Calu3 (cell line): ENCODE data around the gene MUCL1. TPM values are rescaled to one million over a fixed set of nuclear protein-coding genes. Genes with fewer than 3 reads are reported as not detected.

Source experiments
- BruUV-seq: library from RNA; stranded (reverse); fragments of 400-500 nt; replicated peaks from 2 replicates; lab custom pipeline; 2021; lab: Mats Ljungman, UMichigan
- CTCF ChIA-PET: fragments of 300-600 bp; sonication (Branson Sonifier 250); formaldehyde crosslinking; loops from one replicate; lab custom pipeline; 2022; ENCODE audit warnings: antibody characterized with exemption; lab: Charles Lee
- DNase-seq: peaks from one replicate; pipeline ENCODE4 v3.0.0; 2022
- H3K27ac Mint-ChIP-seq: one replicate; pipeline ENCODE4 v1.8.0; 2022; ENCODE audit warnings: mixed read lengths; ENCODE audit not compliant: unreplicated experiment
- H3K27me3 Mint-ChIP-seq: one replicate; pipeline ENCODE4 v1.8.0; 2022; ENCODE audit warnings: mixed read lengths; ENCODE audit not compliant: unreplicated experiment
- H3K36me3 Mint-ChIP-seq: one replicate; pipeline ENCODE4 v1.8.0; 2022; ENCODE audit warnings: mild to moderate bottlenecking, moderate library complexity, mixed read lengths; ENCODE audit not compliant: insufficient read depth, unreplicated experiment
- H3K4me1 Mint-ChIP-seq: one replicate; pipeline ENCODE4 v1.8.0; 2022; ENCODE audit warnings: mild to moderate bottlenecking, low read depth, mixed read lengths; ENCODE audit not compliant: unreplicated experiment
- H3K4me3 Mint-ChIP-seq: one replicate; pipeline ENCODE4 v1.8.0; 2022; ENCODE audit warnings: mild to moderate bottlenecking, low read depth, moderate library complexity, mixed read lengths; ENCODE audit not compliant: unreplicated experiment
- H3K9me3 Mint-ChIP-seq: one replicate; pipeline ENCODE4 v1.8.0; 2022; ENCODE audit warnings: low read depth, mixed read lengths; ENCODE audit not compliant: unreplicated experiment
- intact Hi-C: fragments of 100-400 bp; cut with micrococcal nuclease; formaldehyde crosslinking; loops from one replicate; pipeline ENCODE4 v1.10.0; 2022; ENCODE audit not compliant: unreplicated experiment
- total RNA-seq: library from RNA; stranded (reverse); gene quantifications from 2 replicates; pipeline ENCODE4 v1.2.3, GENCODE V29; 2022
- TF ChIP-seq, protein P1 (sequence below): fragments of 200-600 bp; IDR thresholded peaks from one replicate; pipeline ENCODE4 v1.8.0; 2022; ENCODE audit warnings: antibody characterized with exemption; ENCODE audit not compliant: unreplicated experiment

Gene MUCL1
- total RNA-seq, 1 experiment from 2014 or later = not detected

DNA sequence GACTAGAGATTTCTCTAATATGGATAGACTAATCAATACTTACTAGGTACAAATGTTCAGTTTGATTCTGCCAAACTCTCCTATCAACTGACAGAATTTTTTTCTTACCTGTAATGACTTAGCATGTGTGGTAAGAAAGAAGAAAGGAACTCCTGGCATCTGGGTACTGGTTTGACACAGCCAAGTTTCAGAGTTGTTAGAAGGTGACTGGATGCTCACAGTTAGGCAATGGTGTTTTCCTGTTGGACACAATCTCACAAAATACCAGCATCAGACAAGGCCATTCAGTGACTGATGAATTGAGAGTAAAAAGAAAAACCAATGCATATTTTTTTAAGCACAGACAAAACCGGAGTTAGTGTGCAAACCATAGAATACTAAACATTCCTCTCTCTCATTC, 4.2 kb downstream of the MUCL1 start:
- CTCF ChIA-PET = no interaction called here
- peaks cover 3% of the 10 kb centered on the region for H3K9me3 Mint-ChIP-seq
- no TSS peak for BruUV-seq
- no peaks in the 10 kb centered on the region for H3K36me3 Mint-ChIP-seq
- intact Hi-C loops = no loop called here
- no peak overlapping the region for H3K4me3 Mint-ChIP-seq
- H3K27ac Mint-ChIP-seq = no peak overlapping the region
- TF ChIP-seq, protein P1, sequence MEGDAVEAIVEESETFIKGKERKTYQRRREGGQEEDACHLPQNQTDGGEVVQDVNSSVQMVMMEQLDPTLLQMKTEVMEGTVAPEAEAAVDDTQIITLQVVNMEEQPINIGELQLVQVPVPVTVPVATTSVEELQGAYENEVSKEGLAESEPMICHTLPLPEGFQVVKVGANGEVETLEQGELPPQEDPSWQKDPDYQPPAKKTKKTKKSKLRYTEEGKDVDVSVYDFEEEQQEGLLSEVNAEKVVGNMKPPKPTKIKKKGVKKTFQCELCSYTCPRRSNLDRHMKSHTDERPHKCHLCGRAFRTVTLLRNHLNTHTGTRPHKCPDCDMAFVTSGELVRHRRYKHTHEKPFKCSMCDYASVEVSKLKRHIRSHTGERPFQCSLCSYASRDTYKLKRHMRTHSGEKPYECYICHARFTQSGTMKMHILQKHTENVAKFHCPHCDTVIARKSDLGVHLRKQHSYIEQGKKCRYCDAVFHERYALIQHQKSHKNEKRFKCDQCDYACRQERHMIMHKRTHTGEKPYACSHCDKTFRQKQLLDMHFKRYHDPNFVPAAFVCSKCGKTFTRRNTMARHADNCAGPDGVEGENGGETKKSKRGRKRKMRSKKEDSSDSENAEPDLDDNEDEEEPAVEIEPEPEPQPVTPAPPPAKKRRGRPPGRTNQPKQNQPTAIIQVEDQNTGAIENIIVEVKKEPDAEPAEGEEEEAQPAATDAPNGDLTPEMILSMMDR = no peak
- no peaks in the 10 kb centered on the region for H3K4me1 Mint-ChIP-seq
- DNase-seq = no peak
- H3K27me3 Mint-ChIP-seq = peaks cover 71% of the 10 kb centered on the region

DNA sequence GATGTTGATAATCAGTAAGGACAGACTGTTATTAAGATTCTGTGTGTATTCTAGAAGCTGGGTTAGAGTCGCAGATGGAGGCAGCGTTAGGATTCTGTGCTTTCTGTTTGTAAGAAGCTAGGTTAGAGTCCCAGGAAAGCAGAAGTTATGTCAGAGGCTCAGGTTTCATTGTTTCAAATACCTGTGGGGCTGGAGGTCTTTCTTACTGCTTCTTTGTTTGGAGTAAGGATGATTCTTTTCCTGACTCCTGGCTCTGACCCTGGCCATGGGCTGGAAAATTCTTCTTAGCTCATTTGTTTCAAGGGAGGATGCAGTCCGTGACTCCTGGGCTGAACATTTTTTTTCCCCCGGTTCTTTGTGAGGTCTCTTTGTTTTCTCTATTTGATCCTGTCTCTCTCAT, 5.2 kb downstream of the MUCL1 start:
- H3K27ac Mint-ChIP-seq = no peak overlapping the region
- DNase-seq = no peak
- peaks cover 3% of the 10 kb centered on the region for H3K9me3 Mint-ChIP-seq
- TF ChIP-seq, protein P1 = no peak
- CTCF ChIA-PET = interaction anchor here (0.6 kb wide), 1 partner anchor 54 kb away, joined by 4 read pairs; no protein-coding TSS in a partner anchor
- no peak overlapping the region for H3K4me3 Mint-ChIP-seq
- intact Hi-C loops = no loop called here
- no TSS peak for BruUV-seq
- no peaks in the 10 kb centered on the region for H3K4me1 Mint-ChIP-seq
- H3K27me3 Mint-ChIP-seq = peaks cover 61% of the 10 kb centered on the region
- no peaks in the 10 kb centered on the region for H3K36me3 Mint-ChIP-seq

DNA sequence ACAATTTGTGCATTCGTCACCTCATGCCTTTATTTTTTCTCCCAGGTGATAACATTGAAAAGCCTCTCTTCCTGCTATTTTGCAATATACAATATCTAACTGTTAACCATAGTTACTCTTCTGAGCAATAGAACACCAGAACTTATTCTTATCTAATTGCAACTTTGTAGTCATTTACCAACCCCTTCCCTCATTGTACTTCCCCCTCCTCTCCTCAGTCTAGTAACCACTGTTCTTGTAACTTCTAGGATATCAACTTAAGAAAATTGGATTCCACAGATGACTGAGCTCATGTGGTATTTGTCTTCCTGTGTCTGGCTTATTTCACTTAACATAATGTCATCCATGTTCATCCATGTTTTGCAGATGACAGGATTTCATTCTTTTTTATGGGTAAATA, 7.6 kb downstream of the MUCL1 start:
- Mint-ChIP-seq H3K36me3 (no peaks in the 10 kb centered on the region), H3K27ac (no peak overlapping the region), H3K4me3 (no peak overlapping the region), H3K4me1 (no peaks in the 10 kb centered on the region), H3K9me3 (peaks cover 3% of the 10 kb centered on the region), H3K27me3 (peaks cover 37% of the 10 kb centered on the region)
- TF ChIP-seq, protein P1 = no peak
- CTCF ChIA-PET = no interaction called here
- no peak for DNase-seq
- intact Hi-C loops = no loop called here
- BruUV-seq = no TSS peak

DNA sequence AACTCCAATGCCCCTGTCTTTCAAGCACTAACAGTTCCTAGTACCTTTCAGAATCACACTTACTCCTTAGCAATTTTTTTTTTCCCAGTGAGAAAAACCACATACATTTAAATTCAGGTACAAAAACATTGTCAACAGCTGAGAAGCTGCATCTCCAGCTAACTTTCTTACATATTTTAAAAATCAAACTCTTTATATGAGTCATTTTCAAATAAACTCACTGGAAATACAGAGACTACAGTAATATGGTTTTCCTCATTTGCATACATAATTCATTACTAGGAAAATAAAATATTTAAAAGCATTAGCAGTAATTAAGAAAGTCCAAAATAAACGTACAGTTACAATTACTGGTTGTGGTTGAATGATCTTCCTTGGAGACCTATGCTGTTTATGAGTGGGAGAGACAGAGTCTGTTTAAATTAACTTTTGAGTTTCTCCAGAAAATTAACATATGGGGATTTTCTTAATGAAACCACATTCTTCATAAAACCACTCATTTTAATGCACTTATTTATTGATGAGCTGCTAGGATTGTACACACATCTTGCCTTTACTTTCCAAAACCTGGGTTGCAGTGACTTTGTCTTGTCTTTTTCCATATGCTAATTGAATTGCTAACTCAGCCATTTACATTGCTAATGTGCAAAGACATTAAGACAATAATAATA, 9.8 kb downstream of the MUCL1 start:
- H3K27me3 Mint-ChIP-seq = peaks cover 15% of the 10 kb centered on the region
- intact Hi-C loops = no loop called here
- H3K4me1 Mint-ChIP-seq = no peaks in the 10 kb centered on the region
- TF ChIP-seq, protein P1 = no peak
- no peak overlapping the region for H3K4me3 Mint-ChIP-seq
- no peak overlapping the region for H3K27ac Mint-ChIP-seq
- no TSS peak for BruUV-seq
- H3K9me3 Mint-ChIP-seq = peaks cover 3% of the 10 kb centered on the region
- H3K36me3 Mint-ChIP-seq = no peaks in the 10 kb centered on the region
- CTCF ChIA-PET = no interaction called here
- no peak for DNase-seq
